HG03565 (cell line): Measurements from ENCODE around the gene PTGR1.
"Not testable (repeated sequence)": the region's sequence is repeated elsewhere in the genome, so short reads cannot be mapped to it uniquely, and the experiment has no call there.

Experiments
- ATAC-seq: cut with Tn5 transposase; IDR thresholded peaks from one replicate; pipeline ENCODE4 v1.9.1; 2021; ENCODE audit warnings: mild to moderate bottlenecking, moderate library complexity; ENCODE audit not compliant: unreplicated experiment

Gene PTGR1

DNA sequence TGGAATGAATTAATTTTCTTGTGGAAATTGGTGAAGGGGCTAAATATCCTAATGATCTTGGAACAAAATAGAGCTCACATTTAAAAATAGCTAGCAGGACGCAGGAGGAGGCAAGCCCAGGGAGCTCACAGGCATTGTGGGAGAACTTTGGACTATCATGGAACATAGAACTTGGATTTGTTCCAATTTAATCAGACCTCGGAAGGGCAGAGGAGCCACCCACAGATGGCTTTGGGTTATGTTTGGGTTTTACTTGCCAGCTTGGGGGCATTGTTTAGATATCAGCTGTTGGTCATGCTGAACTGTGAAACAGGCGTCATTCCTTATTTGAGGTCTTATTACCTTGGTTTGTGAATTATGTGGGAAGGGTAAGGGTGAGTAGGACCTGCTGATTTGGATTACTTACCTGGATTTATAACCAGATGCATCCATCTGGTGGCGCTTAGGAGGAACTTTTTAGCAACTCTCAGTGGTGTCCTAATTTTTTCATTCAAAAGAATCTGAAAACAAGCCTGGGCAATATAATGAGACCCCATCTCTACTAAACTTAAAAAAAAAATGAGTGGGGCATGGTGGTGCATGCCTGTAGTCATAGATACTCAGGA lies 14.1 kb upstream of the PTGR1 start:
- ATAC-seq: no peak

DNA sequence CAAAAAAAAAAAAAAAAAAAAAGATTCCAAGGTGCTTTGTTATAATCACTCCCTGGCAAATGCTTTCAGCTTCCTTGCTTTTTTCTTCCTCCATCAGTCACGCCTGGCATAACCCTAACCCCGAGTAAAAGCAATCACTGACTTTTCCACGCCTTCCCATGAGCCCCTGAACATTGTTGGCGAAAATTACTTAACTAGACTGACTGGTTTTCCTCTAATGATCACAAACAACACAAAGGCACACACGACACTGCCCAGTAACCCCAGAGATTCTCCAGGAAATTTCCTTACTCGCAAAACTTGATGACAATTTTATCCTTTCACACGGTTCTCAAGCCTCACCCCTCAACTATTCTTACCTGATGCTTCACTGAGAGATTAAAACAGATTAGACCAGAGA lies 11.4 kb upstream of the PTGR1 start:
- no peak for ATAC-seq

DNA sequence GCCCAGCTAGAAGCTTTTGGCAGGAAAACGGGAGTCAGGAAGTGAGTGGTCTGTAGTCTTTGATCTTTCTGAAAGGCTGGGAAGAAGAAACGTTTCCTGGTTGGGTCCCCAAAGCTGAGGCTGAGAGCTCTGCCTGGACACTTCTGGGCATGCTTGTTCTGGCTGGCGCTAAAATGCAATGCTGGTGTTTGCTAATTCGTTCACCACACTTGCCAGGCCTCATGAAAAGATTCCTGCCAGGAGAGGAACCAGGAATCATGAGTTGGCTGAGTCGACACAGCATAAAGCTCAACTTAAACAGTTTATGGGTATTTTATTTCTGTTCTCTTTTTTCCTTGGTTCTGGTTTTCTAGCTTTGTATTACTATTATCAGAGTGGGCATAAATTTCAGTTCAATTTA lies 10.7 kb upstream of the PTGR1 start:
- no peak for ATAC-seq

DNA sequence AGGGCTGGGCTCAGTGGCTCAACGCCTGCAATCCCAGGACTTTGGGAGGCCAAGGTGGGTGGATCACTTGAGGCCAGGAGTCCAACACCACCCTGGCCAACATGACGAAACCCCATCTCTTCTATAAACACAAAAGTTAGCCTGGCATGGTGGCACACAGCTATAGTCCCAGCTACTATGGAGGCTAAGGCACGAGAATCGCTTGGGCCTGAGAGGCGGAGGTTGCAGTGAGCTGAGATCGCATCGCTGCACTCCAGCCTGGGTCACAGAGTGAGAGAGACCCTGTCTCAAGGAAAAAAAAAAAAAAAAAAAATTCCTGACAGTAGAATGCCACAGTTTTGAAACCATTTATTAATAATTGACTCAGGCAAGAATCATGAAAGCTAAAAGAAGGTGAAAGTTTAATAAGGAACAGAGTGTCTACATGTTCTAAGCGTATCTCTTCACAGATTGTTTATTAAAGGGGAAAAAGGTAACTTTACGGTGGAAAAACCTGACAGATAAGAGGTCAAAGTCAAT lies 5.7 kb upstream of the PTGR1 start:
- ATAC-seq: no peak

DNA sequence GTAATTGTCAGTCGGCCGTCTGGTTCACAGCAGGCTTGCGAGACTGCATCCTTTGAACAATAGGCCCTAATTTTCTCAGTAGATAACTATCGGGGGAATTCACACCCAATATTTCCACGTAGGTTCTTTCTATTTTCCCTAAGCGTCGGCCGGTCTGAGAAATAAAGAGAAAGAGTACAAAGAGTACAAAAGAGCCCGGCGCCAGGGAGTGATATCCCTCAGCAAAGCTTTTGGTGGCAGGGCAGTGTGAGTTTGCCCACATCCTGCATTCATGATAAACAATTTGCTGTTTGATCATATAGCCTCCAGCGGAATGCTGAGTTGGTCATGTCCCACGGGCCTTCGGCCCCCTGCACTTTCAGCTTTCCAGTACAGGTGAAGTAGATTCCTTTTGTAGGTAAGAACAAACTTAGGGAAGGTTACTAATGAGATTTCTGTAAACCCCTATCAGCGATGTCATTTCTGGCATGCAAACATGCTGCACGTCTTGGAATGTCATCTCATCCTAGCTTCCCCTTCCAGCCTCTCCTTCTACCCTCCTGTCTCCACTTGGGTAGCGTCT lies 4.7 kb upstream of the PTGR1 start:
- no peak for ATAC-seq

DNA sequence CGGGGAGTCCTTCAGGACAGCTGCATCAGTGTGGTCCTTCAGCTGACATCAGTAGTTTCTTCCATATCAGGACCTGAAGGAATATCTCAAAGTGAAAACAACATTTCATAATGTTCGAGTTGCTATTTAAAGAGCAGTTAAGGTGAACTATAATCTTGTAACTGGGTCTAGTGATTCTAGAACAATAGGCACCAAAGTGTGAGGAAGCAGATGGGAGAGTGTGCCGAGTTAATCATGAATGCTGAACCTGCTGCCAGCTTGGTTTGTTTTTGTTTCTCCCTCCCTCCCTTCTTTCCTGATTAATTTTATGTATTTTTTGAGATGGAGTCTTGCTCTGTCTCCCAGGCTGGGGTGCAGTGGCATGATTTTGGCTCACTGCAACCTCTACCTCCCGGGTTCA lies 3.6 kb upstream of the PTGR1 start:
- no peak for ATAC-seq

DNA sequence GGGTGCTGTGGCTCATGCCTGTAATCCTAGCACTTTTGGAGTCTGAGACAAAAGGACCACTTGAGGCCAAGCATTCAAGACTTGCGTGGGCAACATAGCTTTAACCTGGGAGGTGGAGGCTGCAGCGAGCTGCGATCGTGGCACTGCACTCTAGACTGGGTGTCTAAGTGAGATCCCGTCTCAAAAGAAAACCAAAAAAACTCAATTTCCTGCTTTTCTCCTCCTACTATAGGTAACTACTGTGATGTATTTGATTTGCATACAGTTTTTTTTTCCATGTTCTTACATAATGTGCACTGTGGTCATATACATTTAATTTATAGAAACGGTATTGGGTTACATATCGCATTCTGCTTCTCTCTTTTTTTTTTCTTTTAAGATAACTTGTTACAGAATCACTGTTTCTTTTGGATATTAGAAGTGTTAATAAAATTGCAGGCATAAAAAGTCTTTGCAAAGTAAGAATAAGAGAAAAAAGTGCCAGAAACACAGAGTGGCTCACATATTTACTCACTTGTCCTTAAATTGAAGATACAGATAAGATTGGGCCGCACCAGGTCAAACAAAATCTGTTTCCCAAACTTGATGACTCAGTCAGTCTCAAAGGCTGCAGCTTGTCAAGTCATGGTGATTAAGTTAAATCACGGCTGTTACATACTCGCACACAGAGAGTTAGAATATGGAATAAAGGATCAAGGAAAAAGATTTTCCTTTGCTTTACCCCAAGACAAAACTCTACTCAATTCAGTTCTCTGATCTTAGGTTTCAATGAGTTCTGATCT lies 2.0 kb upstream of the PTGR1 start:
- no peak for ATAC-seq

DNA sequence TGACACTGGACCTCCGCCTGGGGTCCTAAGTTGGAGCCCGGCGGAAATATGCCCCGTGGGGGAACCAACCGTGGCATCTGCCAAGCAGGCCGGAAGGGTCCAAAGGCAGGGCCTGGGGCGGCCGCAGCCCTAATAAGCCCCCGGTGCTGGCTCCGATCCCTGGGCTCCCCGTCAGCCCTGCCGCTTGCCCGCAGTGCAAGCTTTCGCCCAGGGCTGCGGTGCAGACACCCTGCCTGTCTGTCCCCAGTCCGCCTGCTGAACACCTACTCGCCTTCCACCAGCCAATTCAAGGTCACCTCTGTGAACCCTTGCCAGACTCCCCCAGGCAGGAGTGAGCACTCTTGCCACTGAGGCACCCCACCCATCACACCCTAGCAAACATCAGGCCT lies 502 bp upstream of the PTGR1 start:
- no peak for ATAC-seq

DNA sequence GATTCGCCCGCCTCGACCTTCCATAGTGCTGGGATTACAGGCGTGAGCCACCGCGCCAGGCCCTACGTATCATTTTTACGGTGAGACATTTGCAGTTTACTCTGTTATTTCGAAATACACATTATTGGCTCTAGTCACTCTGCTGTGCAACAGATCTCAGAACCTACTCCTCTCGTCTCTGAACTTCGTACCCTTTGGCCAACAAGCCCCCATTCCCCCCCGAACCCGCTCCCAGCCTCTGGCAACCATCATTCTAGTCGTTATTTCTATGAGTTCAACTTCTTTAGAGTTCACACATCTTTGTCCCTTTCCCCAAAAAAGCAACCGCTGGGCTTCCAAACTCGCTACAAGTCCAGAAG lies 735 bp downstream of the PTGR1 start:
- ATAC-seq: no peak

DNA sequence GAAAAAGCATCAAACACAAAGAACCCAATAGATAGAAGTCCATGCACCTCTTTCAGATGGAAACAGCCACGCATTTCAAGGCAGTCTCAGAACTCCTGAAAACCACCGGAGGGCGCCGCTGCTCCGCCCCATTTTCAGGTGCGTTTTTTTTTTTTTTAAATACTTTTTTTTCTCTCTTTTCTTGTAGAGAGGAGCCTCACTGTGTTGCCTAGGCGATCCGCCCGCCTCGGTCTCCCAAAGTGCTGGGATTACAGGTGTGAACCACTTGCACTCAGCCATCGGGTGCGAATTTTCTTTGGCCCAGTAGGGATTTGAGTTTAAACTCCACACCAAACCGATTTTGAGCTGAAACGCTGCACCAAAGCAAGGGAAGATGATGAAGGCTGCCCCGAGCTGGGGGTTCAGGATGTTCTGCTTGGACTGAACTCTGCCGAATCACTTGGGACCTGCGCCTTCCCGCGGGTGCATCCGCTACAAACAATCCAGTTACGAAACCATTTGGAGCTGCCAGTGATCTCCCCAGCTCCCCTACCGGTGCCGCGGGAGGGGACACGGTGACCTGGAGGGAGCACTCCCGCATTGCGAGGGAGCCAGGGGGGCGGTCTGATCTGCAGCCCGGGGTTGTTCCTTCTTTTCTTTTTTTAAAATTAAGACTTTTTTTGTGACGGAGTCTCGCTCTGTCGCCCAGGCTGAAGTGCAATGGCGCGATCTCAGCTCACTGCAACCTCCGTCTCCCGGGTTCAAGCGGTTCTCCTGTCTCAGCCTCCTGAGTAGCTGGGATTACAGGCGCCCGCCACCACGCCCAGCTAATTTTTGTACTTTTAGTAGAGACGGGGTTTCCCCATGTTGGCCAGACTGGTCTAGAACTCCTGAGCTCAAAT lies 1.4 kb downstream of the PTGR1 start:
- peak; percentile 40 for ATAC-seq

DNA sequence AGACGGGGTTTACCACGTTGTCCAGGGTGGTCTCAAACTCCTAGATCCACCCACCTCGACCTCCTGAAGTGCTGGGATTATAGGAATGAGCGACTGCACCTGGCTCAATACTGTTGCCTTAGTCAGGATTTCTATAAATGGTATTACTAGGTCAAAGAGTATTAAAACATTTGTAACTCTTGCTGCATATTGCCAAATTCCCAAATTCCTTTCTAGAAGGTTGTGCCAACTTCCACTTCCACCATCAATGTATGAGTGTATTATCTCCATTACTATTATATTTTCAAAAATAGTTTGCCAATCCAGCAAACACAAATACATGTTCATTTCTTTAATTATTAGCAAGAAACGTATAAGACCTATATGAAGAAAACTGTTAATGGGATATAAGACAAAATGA lies 10.6 kb downstream of the PTGR1 start:
- no peak for ATAC-seq

DNA sequence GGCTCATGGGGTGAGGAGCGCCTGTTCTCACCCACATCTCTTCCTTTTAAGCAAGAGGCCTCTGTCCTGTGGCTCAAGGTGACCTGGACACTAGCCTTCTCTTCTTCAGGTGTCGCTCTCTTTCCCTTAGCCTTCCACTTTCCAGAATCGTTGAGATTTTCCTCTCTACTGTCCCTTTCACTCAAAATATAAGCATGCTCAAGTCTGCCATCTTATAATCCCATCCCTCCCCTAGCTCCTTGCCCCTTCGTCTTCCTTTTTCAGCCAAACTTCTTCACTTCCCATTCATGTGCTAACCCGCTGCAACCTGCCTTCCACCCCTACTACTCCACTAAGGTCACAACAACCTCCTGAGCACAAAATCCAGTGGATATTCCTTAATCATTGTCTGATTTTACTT lies 13.1 kb downstream of the PTGR1 start:
- ATAC-seq: no peak

DNA sequence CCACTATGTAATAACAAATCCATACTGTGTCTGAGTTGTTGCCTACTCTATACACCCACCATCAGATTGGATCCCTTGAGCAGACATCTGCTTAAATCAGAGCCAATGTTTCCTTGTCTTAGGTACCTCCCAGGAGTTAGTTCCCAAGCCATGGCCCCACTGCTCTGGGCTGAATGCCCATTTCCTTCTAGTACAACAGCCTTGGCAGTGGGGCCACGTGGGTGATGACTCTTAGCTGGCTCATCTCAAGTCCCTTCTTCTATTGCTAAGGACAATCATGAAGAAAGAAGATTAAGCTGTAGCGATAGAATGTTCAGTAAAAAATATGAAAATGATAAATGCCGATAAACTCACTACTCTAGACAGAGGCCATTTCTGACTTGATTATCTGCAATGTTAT lies 16.6 kb downstream of the PTGR1 start:
- ATAC-seq: no peak

DNA sequence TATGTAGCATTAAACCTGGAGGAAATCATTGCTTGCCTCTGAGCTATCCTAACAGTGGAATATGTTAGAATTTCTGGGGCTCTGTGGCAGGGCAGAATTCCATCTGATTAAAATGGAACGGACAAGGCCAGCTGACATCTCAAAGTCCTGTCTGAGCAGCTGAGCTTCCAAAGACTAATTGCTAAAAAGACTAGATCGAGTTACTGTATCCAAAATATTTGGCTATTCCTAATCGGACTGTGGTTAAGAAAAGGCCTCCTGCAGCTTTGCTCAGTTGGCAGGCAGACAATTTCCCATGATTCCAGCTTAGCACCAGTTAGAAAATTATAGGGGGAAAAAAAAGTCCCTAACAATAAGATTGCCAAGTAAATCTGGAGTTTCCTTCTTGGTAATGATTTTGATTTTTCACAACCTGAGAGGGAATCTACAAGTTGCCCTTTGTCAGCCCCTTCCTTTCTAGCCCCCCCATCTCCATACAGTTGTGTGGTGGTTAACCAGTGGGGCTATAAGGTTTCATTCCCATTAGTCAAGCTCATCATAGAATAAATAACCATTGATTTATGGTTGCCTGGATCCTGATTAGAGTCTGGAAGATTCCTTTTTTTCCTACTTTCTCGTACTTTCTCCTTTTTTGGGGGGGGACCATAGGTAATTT lies 26.4 kb downstream of the PTGR1 start:
- no peak for ATAC-seq

DNA sequence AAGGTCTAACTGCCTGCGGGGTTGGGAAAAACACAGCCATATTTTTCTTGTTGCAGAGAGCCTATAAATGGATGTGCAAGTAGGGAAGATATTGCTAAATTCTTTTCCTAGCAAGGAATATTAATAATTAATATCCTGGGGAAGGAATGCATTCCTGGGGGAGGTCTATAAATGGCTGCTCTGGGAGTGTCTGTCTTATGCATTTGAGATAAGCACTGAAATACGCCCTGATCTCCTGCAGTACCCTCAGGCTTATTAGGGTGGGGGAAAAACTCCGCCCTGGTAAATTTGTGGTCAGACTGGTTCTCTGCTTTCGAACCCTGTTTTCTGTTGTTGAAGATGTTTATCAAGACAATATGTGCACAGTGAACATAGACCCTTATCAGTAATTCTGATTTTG lies 31.3 kb downstream of the PTGR1 start:
- ATAC-seq: not testable (repeated sequence)

DNA sequence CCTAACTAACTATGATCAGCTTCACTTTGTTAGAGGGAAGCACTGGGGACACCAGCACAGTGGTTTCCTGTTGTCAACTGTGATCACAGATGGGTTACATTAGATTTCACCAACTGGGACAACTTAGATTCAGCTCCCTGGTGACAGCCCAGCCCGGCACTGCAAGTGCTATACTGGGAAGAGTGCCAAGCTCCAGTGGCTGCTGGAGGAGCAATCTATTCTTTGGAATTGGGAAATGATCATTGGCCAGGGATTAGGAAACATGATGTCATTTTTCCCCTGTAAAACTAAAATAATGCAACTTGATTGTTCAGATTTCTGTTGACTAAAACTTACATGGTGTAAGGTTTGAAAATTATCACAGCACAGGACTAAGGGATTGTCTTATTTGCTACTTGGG lies 33.2 kb downstream of the PTGR1 start:
- no peak for ATAC-seq

DNA sequence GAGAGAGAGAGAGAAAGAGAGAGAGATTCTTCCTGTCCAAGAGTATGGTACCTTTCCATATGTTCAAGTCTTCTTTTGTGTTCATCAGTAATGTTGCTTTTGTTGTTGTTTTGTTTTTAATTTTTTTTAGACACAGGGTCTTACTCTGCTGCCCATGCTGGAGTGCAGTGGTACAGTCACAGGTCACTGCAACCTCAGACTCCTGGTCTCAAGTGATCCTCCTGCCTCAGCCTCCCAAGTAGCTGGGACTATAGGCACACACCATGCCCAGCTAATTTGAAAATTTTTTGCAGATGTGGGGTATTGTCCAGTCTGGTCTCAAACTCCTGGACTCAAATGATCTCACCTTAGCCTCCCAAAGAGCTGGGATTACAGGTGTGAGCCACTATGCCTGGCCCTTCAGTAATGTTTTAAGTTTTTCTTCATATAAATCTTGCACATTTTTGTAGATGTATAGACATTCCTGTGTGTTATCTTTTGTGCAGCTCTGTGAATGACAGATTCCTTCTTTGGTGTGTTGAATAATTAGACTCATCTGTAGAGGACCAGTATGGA lies 38.2 kb downstream of the PTGR1 start:
- no peak for ATAC-seq

DNA sequence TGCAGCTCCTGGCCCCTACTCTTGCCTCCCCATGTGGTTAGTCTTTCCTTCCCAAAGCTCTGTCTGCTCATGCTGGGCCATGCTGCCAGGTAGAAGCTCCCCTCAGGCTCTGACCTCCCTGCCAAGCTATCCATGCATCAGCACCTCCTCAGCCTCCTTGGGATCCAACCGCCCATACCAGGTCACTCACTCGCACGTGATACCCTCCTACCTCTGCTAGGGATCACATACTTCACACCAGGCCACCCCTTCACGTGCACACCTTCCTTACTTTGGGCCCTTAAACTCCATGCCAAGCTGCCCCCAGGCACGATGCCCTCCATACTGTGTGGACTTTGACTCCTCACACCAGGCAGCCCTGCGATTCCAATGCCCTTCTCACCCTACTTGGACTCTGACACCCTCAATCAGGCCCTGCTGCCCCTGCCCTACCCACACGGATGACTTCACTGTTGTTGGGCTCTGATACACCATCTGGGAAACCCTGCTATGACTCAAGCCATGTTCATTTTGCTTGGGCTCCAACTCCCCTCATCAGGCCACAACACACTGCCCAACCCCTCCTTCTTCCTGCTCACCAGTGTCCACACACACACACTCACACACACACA lies 40.3 kb downstream of the PTGR1 start:
- ATAC-seq: no peak

DNA sequence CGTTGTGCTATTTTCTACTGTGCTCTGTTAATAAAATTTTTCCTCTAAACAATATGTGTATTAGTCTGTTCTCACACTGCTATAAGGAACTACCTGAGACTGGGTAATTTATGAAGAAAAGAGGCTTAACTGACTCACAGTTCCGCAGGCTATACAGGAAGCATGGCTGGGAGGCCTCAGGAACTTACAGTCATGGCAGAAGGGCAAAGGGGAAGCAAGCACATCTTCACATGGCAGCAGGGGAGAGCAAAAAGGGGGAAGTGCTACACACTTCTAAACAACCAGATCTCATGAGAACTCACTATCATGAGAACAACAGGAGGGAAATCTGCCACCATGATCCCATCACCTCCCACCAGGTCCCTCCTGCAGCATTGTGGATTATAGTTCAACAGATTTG lies 44.0 kb downstream of the PTGR1 start:
- not testable (repeated sequence) for ATAC-seq

DNA sequence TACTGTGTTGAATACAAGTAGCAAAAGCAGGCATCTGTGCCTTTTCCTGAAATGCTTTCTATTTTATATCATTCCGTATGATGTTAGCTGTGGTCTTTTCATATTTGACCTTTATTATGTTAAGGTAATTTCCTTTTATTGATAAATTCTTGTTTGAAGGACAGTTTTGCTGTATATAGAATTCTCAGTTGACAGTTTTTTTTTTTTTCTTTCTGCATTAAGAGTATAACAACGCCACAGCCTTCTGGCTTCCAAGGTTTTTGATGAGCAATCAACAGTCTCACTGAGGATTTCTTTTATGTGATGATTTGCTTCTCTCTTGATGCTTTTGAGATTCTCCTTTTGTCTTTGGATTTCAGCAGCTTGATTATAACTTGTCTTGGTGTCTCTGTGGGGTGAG lies 50.8 kb downstream of the PTGR1 start:
- ATAC-seq: no peak
